Measurements from ENCODE around the gene PRTG. TPM values are rescaled to one million over a fixed set of nuclear protein-coding genes. Genes with fewer than 3 reads are reported as not detected.
"Not testable (repeated sequence)": the region's sequence is repeated elsewhere in the genome, so short reads cannot be mapped to it uniquely, and the experiment has no call there.

The PRTG gene
- total RNA-seq, 1 experiment from 2014 or later: 39.1 TPM

GRCh38 chr15:55766676-55767075, 23.7 kb upstream of the PRTG start:
- no peak for TF ChIP-seq CTCF (IDR thresholded peaks at IDR 0.05; ENCODE audit: insufficient read depth in 1 of 2, low read depth in 1 of 2, low read length in 1 of 2, severe bottlenecking in 1 of 2, unreplicated experiment in 1 of 2)
- Histone ChIP-seq H3K27me3 (replicated peaks; ENCODE audit: control insufficient read depth, insufficient read depth, low read length) (no peaks in the 10 kb centered on the region), H3K9me3 (no peaks in the 10 kb centered on the region), H3K4me1 (no peaks in the 10 kb centered on the region), H3K36me3 (ENCODE audit: control insufficient read depth, insufficient read depth, low read length) (no peaks in the 10 kb centered on the region), H3K4me3 (ENCODE audit: low read depth, low read length) (no peak overlapping the region)
- no peak overlapping the region for H3K4me3 Mint-ChIP-seq (ENCODE audit: unreplicated experiment)
- H3K9me3 Mint-ChIP-seq (ENCODE audit: unreplicated experiment): no peaks in the 10 kb centered on the region
- no TSS peak for BruUV-seq (replicated peaks)
- H3K27me3 Mint-ChIP-seq (ENCODE audit: insufficient read depth, unreplicated experiment): no peaks in the 10 kb centered on the region
- H3K27ac Mint-ChIP-seq (ENCODE audit: unreplicated experiment): no peak overlapping the region
- CTCF ChIA-PET: no interaction called here
- H3K36me3 Mint-ChIP-seq (ENCODE audit: insufficient read depth, unreplicated experiment): no peaks in the 10 kb centered on the region
- intact Hi-C loops (cut with micrococcal nuclease; ENCODE audit: unreplicated experiment): no loop called here
- H3K4me1 Mint-ChIP-seq (ENCODE audit: low read depth, unreplicated experiment): no peaks in the 10 kb centered on the region
- DNase-seq: no peak
- POLR2A ChIA-PET: no interaction called here

- no peak overlapping the region for H3K4me3 Mint-ChIP-seq (ENCODE audit: unreplicated experiment)
- TF ChIP-seq CTCF (IDR thresholded peaks at IDR 0.05; ENCODE audit: insufficient read depth in 1 of 2, low read depth in 1 of 2, low read length in 1 of 2, severe bottlenecking in 1 of 2, unreplicated experiment in 1 of 2): no peak
- no peak for DNase-seq
- H3K36me3 Mint-ChIP-seq (ENCODE audit: insufficient read depth, unreplicated experiment): no peaks in the 10 kb centered on the region
- BruUV-seq (replicated peaks): no TSS peak
- no peaks in the 10 kb centered on the region for H3K27me3 ChIP-seq (replicated peaks; ENCODE audit: control insufficient read depth, insufficient read depth, low read length)
- H3K27me3 Mint-ChIP-seq (ENCODE audit: insufficient read depth, unreplicated experiment): no peaks in the 10 kb centered on the region
- H3K27ac Mint-ChIP-seq (ENCODE audit: unreplicated experiment): no peak overlapping the region
- H3K4me1 Mint-ChIP-seq (ENCODE audit: low read depth, unreplicated experiment): no peaks in the 10 kb centered on the region
- H3K9me3 ChIP-seq: no peaks in the 10 kb centered on the region
- POLR2A ChIA-PET: no interaction called here
- H3K36me3 ChIP-seq (ENCODE audit: control insufficient read depth, insufficient read depth, low read length): no peaks in the 10 kb centered on the region
- intact Hi-C loops (cut with micrococcal nuclease; ENCODE audit: unreplicated experiment): no loop called here
- H3K9me3 Mint-ChIP-seq (ENCODE audit: unreplicated experiment): no peaks in the 10 kb centered on the region
- H3K4me1 ChIP-seq: no peaks in the 10 kb centered on the region
- no peak overlapping the region for H3K4me3 ChIP-seq (ENCODE audit: low read depth, low read length)
- CTCF ChIA-PET: no interaction called here
Measured at GRCh38 chr15:55764398-55764797, 21.4 kb upstream of the PRTG start.

GRCh38 chr15:55758580-55758986, 15.6 kb upstream of the PRTG start:
- no peak for DNase-seq
- intact Hi-C loops (cut with micrococcal nuclease; ENCODE audit: unreplicated experiment): no loop called here
- Mint-ChIP-seq H3K36me3 (ENCODE audit: insufficient read depth, unreplicated experiment) (no peaks in the 10 kb centered on the region), H3K27ac (ENCODE audit: unreplicated experiment) (no peak overlapping the region), H3K9me3 (ENCODE audit: unreplicated experiment) (no peaks in the 10 kb centered on the region), H3K27me3 (ENCODE audit: insufficient read depth, unreplicated experiment) (no peaks in the 10 kb centered on the region), H3K4me3 (ENCODE audit: unreplicated experiment) (no peak overlapping the region), H3K4me1 (ENCODE audit: low read depth, unreplicated experiment) (no peaks in the 10 kb centered on the region)
- H3K9me3 ChIP-seq: no peaks in the 10 kb centered on the region
- BruUV-seq (replicated peaks): no TSS peak
- no peak for TF ChIP-seq CTCF (IDR thresholded peaks at IDR 0.05; ENCODE audit: insufficient read depth in 1 of 2, low read depth in 1 of 2, low read length in 1 of 2, severe bottlenecking in 1 of 2, unreplicated experiment in 1 of 2)
- no peaks in the 10 kb centered on the region for H3K4me1 ChIP-seq
- no peak overlapping the region for H3K4me3 ChIP-seq (ENCODE audit: low read depth, low read length)
- H3K27me3 ChIP-seq (replicated peaks; ENCODE audit: control insufficient read depth, insufficient read depth, low read length): no peaks in the 10 kb centered on the region
- CTCF ChIA-PET: no interaction called here
- POLR2A ChIA-PET: no interaction called here
- no peaks in the 10 kb centered on the region for H3K36me3 ChIP-seq (ENCODE audit: control insufficient read depth, insufficient read depth, low read length)

- H3K27me3 ChIP-seq (replicated peaks; ENCODE audit: control insufficient read depth, insufficient read depth, low read length); CTCF ChIA-PET; DNase-seq; H3K9me3 Mint-ChIP-seq (ENCODE audit: unreplicated experiment); H3K4me3 ChIP-seq (ENCODE audit: low read depth, low read length); H3K27me3 Mint-ChIP-seq (ENCODE audit: insufficient read depth, unreplicated experiment); H3K9me3 ChIP-seq; POLR2A ChIA-PET; H3K27ac Mint-ChIP-seq (ENCODE audit: unreplicated experiment); BruUV-seq (replicated peaks); H3K36me3 ChIP-seq (ENCODE audit: control insufficient read depth, insufficient read depth, low read length); intact Hi-C loops (cut with micrococcal nuclease; ENCODE audit: unreplicated experiment); H3K36me3 Mint-ChIP-seq (ENCODE audit: insufficient read depth, unreplicated experiment); H3K4me3 Mint-ChIP-seq (ENCODE audit: unreplicated experiment): not testable (repeated sequence)
- peaks cover 25% of the 10 kb centered on the region for H3K4me1 ChIP-seq
- peaks cover 21% of the 10 kb centered on the region for H3K4me1 Mint-ChIP-seq (ENCODE audit: low read depth, unreplicated experiment)
Measured at GRCh38 chr15:55753433-55753832, 10.5 kb upstream of the PRTG start.
